Embryonic facial prominence (tissue), 1 donor: ENCODE measurements around the gene SLC25A42.
A peak's percentile ranks its signal among the peaks of the same experiment; 100 is the strongest.

Experiments used
- DNase-seq: peaks from one replicate; pipeline ENCODE4 v3.0.0-alpha.2; 2016; ENCODE audit errors: extremely low spot score

Gene SLC25A42

DNA sequence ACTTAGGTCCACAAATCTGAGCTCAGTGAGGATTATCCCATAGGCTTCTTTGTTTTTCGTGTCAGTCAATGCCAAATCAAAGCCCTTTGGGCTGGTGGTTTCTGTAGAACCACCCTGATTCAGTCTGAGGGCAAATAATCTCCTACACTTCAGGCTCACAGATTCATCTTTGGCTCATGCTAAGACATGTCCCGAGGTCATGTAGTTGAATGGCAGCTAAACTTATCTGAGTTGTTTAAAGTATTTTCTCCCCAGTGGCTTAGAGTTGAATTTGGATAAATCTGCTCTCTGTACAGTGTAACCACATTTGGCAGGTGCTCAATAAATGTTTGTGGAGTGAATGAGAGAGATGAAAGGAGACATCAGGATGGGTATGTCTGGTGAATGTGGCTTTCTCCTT lies 13.1 kb upstream of the SLC25A42 start:
- DNase-seq: no peak

- no peak for DNase-seq
These were observed 12.1 kb upstream of the SLC25A42 start for GRCh38 chr19:19051478-19052213.

DNA sequence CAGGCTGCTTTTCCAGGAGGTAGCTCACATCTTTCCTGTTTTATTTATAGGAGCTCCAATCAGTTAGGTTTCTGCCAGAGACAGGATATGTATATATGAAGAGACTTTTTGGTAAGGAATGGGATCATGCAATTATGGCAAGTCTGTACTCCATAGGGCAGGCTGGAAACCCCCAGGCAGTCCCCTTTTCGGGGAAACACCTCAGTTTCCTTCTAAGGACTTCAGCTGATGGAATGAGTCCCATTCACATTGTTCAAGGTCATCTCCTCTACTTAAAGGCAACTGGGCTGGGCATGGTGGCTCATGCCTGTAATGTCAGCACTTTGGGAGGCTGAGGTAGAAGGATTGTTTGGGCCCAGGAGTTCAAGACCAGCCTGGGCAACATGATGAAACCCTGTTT lies 10.9 kb upstream of the SLC25A42 start:
- DNase-seq: no peak

DNA sequence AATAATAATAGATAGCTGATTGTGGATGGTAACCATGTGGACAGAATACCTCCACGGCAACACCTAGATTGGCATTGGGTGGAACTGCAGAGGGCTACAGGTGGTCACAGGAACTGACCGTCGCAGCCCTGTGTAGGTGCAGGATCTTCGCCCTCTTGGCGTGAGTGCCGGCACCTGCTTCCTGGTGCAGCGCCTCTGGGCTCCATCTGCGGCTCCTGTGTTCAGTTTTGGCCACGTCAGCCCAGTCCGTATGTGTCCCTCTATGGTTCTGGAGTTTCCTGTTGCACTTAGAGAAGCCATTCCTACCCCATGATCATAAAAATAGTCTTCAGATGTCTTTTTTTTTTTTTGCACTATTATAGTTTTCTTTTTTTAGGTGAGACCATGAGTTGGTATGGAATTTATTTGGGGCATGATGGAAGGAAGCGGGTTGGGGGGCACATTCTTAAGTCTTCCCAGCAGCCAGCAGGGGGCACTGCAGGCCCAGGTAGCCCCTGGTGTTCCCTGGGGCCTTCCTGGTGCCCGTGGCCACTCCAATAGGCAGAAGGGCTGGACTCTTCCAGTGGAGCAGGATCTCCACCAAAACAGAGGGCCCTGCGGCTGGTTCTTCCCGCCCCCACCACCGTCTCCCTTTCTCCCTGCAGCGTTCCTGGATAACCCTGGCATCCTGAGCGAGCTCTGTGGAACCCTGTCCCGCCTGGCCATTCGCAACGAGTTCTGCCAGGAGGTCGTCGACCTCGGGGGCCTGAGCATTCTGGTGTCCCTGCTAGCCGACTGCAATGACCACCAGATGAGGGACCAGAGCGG lies 10.1 kb upstream of the SLC25A42 start:
- no peak for DNase-seq

- no peak for DNase-seq
These were observed 9.4 kb upstream of the SLC25A42 start for GRCh38 chr19:19054315-19054938.

DNA sequence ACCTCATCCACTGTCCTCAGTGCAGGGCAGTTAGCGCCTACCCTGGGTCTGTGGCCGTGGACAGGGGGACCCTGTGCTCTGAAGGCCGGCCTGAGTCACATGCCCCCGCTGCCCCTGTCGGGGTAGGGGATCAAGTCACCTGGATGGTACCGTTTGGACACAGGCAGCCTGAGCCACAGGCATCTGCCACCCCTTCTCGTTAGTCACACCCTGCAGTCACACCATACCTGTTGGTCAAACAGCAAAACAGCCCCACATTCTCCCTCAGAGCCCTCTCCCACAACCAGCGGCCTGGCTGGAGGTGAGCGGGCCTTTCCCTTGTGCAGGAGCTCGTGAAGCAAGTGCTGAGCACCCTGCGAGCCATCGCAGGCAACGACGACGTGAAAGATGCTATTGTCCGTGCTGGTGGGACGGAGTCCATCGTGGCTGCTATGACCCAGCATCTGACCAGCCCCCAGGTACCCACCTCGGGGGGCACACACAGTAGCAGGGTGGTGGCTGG lies 8.8 kb upstream of the SLC25A42 start:
- no peak for DNase-seq

DNA sequence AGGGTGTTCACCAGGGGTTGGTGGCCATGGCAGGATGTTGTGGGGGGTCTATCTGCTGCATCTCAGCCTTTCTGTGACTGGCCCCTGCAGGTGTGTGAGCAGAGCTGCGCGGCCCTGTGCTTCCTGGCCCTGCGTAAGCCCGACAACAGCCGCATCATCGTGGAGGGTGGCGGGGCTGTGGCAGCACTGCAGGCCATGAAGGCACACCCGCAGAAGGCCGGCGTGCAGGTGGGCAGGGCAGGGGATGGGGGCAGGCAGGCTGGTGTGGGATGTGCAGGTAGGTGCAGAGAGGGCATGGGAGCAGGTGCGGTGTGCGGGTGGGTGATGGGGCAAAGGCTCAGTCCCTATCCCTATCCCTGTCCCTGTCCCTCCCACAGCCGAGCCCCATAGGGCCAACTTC lies 8.1 kb upstream of the SLC25A42 start:
- DNase-seq: no peak

- DNase-seq: no peak
These were observed 7.0 kb upstream of the SLC25A42 start for GRCh38 chr19:19056636-19057275.

DNA sequence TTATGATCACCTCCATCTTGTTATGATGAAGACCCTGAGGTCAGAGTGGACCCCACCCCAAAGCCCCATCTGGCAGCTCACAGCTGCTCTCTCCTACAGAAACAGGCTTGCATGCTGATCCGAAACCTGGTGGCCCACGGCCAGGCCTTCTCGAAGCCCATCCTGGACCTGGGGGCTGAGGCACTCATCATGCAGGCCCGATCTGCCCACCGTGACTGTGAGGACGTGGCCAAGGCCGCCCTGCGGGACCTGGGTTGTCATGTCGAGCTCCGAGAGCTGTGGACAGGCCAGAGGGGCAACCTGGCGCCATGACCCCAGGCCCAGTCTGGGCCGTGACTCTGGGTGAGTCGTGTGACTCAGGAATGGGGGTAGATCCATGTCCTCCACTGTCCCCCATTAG lies 6.5 kb upstream of the SLC25A42 start:
- no peak for DNase-seq

DNA sequence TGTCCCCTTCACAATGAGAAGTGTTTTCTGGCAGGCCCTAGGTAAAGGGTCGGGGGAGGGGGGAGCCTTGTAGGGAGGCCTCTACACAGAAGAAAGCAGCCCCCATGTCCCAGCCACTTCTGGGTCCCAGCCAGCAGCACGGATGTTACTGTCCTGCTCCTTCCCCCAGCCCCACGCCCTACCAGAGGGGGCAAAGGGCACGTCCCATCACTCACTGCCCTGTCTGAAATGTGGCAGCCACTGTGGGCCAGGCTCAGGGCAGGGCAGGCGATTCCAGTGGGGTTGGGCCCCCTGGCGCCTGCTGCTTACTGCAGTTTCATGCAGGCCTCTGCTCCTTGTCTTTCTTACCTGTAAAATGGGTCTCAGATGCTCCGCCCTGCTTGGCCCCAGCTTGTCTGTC lies 6.1 kb upstream of the SLC25A42 start:
- DNase-seq: no peak

DNA sequence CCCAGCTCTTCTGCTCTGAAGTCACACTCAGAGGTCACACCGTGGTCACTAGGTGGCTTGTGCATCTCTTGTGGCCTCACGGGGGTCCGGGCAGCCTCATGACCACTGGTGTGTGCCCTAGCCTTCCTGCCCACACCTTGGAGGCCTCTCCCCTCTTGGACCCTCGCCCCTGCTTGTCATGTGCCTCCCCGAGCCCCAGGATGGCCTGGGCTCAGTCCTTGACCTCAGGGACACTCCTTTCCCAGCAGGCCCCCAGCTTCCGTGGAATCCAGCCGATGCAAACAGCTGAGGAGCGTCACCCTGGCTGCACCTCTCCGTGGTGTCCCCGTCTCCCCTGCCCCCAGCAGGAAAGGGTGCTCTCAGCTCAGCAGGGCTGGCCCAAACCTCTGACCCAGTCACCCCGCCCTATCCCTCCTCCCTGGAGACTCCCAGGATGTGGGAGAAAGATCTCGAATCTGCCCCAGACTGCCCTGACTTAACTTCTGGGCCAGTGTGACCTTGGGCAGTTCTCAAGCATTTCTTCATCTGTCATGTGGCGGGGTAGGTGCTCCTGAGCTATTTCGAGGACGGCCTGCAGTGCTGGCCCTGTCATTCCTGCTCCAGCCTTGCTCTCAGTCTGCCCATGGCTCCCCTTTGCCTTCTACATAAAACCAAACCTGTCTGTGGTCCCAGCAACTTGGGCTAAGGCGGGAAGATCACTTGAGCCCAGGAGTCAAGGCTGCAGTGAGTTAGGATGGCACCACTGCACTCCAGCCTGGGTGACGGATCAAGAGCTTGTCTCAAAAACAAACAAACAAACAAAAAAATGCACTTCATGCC lies 4.6 kb upstream of the SLC25A42 start:
- no peak for DNase-seq

DNA sequence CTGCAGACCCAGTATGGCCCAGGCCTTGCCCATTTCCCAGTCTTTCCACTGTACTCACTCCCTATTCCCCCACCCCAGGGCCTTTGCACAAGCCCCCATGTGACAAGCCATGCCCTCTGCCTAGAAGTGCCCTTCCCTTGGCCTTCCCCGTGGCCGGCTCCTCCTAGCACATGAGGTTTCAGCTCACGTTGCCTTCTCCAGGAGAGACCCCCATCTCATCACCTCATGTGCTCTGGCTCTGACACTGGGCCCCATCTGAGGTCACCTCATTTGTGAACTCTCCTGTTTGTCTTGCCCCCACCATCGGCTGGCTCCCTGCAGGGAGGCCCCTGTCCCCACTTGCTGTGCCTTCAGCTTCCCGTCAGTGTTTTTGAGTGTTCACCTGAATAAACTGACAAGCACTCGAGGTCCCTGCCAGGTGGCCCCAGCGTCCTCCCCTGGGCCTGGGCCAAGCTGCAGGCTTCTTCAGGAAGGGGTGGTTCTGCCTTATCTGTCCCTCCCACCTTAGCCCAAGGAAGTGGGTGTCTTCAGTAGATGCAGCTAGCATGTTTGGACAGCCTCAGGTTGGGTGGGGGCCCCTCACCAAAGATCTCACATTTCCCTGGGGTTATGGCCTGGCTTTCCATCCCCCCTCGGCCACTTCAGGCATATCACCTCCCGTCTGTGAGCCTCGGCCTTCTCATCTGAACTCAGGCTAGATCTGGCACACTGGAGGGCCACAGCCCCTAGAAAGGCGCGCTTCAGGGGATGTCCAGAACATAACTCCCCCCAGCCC lies 3.8 kb upstream of the SLC25A42 start:
- DNase-seq: no peak

DNA sequence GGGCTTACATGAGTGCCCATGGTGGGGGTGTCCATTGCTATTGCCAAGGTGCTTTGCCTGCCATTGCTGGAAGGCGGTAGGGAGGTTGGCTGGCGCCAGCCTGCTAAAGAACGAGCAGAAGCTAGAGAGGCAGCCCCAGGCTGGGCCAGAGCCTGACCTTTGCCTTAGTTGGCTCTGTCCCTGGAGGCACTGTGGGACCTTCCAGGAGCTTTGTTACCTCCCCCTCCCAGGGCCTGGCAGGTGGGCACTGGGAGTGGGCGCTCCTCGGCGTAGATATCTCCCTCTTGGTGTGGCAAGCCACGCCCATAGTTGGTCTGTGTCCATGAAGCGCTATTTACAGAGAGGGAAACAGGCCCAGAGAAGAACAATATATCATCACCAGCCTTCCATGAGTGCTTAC lies 2.3 kb upstream of the SLC25A42 start:
- no peak for DNase-seq

DNA sequence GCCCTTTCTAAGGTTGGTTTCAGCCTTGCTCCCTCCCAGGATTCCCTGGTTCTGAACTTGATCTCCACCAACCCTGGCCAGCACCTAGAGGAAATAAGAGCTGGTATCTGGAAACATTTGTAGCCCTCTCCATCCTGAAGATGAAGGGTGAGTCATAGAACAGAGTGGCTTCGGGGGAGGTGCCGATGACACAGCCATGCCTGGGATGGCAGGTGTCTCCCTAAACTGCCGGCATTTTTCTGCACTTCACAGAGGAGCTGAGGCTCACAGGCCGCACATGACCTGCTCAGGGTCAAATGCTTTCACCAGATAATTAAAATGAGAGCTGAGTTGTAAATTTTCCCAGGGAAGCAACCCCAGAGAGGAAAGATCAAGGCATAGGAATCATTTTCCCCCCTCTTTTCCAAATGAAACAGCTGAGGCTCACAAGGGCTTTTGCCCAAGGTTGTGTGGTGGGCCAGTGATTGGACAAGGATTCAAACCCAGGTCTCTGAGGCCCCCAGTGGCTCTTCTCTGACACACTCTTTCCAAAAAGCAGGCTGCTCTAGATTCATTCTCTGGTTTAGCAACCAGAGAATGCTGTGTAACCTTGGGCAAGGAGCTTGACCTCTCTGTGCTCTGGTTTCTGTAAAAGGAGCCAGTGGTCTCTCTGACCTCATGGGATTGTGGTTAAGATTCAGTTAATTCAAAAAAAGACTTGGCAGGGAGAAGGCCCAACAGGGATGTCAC lies 1.2 kb upstream of the SLC25A42 start:
- no peak for DNase-seq

- DNase-seq: peak; percentile 27
These were observed 416 bp downstream of the SLC25A42 start for GRCh38 chr19:19064098-19064722.

DNA sequence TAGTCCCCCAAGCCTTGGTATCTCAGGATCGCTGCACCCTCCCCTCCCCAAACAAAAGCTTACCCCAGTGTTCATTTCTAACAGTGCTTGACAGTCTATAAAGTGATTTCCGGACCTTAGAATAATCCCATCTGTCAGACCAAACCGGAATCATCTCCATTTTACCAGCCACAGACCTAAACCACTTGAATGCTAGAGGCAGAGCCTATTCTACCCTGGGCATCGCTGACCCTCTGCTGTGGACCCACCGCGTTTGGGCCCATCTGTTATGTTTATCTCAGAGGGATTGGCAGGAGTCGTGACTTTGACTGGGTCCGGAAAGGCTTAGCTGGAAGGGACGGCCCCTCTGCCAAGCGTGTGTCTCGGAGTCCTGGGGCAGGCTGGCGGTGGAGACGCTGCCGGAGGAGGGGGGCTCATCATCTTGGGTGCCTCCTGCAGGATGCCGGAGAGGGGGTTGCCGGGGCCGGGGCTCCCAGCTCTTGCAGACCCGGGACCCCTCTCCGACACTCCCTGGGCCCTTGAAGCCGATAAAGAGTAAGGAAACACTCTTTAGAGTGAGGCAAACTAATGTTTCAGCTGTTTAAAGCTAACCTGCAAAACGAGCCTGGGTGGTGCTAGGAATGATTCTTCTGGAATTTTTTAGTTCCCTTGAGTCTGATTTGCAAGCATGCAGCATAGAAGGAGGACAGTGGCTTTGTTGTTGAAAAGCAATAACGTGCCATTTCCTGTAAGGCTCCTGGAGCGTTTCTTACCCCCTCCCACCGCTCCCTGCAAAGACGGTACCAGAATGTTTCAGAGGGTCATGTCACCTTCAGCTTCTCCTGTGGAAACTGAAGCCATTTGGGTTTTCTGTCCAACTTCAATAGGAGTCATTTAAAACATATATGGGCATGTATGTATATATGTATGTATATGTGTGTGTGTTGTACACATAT lies 1.3 kb downstream of the SLC25A42 start:
- DNase-seq: no peak

DNA sequence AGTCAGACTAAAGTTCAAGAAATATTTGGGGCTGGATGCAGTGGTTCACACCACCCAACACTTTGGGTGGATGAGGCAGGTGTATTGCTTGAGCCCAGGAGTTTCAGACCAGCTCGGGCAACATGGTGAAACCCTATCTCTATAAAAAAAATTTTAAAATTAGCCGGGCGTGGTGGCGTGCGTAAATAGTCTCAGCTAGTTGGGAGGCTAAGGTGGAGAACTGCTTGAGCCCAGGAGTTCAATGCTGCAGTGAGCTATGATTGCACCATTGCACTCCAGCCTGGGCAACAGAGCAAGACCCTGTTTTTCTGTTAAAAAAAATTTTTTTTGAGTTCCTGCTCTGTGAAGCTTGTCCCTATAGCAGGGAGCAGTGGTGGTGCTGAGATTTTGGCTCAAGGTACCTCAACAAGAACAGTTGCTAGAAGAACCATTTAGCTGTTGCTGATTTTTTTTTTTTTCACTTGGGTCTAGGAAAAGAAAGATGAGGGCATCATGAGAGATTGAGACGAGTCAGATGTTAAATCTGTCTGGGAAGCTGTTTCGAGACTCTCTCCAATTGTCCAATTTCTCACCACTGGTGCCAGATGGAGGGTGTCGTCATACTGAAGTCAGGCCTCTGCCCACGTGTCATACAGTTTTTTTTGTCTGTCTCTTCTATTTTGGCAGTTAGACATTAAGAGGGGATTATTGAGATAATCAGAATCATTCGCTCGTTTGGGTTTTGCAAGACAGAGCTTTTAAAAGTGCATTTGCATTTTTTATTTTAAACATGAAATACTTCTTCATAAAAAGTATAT lies 3.7 kb downstream of the SLC25A42 start:
- no peak for DNase-seq
